Stimulated activated CD4-positive, alpha-beta T cell treated with anti-CD3 and anti-CD28 coated beads, TNF-alpha, amount 100 ng/mL, for 24 hours (primary cell): ENCODE results near the gene CEMIP2.
A peak's percentile ranks its signal among the peaks of the same experiment; 100 is the strongest.
"Not testable (repeated sequence)": the region's sequence is repeated elsewhere in the genome, so short reads cannot be mapped to it uniquely, and the experiment has no call there.

Experiments
- DNase-seq, 3 experiments: peaks; one replicate each; pipeline ENCODE4 v3.0.0-alpha.2; 2020; ENCODE audit warnings: low read depth in 3 of 3

The CEMIP2 gene

DNA sequence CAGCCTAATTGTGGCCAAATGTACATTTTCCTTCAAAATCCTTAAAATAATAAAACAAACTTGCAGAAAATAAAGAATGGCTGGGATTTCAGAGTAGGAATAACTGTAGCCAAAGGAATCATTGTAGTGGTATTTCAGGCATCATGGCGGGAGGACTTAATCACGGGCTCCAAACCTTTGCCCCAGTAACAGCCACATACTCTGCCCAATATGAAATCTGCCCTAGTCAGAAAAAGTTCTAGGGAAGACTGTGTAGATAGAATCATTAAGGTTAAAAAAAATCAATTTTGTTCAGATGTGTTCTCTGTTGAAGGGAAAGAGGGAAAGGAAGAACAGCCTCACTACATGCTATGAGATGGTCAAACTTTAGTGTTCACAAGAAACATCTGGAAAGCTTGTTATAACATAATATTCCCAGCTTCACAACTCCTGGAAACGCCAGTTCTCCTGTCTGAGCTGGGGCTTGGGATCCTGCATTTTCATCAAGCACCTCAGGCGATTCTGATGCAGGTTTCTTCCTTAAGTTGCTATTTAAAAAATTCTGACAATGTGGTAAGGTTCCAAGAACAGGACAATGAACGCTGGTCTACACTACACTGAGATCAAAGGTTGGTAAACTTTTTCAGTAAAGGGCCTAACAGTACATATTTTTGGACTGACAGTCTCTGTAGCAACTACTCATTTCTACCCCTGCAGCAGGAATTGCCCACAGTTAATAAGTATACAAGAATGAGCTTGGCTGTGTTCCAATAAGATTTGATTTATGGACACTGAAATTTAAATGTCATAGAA, 87.9 kb downstream of the CEMIP2 start:
- DNase-seq, result no peak

DNA sequence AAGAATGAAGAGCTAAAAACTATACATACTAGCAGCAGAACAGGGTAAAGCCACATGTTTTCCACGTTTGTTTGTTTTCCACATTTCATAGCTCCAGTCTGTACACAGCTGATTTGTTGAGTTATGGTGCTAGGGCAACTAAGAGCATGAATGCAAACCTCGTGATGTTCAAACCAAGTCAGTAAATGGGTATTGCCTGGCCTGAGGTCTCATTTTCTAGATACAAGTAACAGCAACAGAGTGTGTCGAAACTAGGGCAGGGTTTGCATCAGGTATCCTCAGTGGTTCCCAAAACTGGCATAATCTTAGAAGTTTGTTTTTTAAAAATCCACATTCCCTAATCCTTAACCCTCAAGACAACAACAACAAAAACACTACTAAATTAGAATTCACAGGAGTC, 89.3 kb downstream of the CEMIP2 start:
- no peak for DNase-seq

DNA sequence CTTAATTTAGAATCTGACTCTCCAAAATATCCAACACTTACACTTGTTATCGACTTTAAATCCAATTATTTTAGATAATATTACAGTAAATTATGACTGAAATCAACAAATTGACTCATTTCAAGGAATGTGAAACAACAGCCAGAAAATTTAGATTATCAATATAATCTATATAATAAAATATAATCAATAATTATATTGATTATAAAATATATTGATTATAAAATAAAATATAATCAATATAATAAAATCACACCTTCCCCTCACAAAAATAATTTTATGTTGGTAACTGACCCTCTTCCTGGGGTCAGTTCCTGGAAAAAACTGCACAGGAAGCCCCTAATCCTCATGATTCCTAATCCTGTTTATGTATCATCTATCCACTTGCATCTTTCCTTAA, 91.1 kb downstream of the CEMIP2 start:
- no peak for DNase-seq

DNA sequence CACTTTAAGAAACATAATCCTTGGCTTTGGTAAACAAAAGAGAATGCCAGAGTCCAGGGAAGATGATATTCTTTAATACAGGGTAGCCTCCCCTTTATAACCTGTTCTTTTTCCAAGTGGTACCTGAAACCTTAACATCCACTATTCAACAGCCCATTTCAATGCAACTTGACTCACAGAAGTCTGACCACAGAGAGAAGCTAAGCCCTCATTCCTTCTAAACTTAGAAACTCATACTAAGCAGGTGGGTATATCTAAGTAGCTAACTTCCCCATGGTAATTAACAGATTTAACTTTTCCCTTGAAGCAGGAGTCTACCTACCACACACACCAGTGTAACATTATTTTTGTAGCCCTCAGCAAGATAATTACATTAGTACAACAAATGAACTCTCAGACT, 91.9 kb downstream of the CEMIP2 start:
- DNase-seq, result no peak

DNA sequence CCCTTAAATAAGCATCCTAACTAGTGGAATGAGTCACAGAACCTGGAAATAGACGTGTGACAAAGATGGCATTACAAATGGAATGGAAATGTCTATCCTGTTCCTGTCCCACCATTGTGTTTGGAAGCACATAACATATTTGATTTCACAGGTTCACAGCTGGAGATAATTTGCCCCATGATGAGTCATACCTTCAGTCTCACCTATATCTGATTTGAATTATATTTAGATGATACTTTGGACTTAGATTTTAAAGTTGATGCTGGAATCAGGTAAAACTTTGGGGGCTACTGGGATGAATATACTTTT, 92.5 kb downstream of the CEMIP2 start:
- DNase-seq, result no peak

DNA sequence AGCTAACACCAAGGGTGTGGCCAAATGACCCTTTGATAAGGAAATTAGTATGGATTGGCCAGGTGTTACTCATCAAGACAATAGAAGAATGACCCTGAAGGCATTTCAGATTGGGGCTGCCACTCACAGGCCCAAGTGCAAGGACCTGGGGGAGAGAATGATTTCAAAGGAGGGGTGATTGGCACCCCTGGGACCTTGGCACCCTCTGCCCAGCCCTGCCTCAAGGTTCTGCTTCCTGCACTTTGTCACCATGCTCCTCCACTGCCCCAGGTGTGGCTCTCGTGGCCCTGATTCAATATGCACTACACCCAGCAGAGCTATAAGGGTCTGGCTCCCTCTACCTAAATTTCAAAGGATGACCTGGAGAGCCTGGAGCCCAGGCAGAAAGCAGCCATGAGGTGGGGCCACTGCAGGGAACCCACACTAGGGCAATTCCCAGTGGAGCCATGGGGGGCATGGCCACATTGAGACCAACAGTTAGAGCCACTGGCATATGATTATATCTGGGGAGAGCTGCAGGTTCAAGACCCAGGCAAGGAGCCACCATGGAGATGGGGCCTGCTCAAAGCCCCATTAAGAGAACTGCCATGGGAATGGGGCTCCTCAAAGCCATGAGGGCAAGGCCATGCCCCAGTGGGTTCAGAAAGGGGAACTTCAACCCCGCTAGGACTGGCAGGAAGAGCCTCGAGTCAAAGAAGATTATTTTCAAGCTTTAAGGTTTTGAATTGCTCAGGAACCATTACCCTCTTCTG, 93.0 kb downstream of the CEMIP2 start:
- no peak for DNase-seq

DNA sequence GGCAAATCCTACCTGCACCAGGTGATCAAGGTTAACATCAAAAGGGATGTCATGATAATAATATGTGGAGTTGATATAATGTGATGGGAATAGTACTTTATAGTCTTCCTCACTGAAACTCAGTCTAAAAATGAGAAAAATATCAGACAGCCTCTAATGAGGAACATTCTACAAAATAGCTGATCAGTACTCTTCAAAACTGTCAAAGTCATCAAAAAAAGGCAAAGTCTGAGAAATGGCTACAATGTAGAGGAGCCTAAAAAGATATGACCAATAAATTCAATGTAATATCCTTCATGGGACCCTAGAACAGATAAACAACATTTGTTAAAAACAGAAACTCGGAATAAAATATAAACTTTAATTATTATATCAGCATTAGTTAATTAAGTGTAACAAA, 95.7 kb downstream of the CEMIP2 start:
- no peak for DNase-seq

DNA sequence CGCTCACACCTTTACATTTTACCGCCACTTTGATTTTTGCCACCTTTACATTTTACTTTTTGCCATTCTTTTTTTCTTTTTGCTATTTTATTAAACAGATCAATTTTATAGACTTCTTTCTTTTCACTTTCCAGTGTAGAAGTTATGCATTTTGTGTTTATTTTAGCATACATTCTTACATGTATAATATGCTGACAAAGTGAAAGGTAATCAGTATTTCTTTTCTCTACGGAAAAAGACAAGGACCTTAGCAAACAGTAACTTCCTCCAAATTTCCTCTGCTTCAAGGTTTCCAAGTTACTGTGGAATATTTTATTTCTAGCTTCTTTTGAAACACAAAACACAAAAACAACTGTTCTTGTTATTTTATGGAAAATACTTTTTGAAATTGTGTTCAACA, 97.0 kb downstream of the CEMIP2 start:
- DNase-seq, result no peak

DNA sequence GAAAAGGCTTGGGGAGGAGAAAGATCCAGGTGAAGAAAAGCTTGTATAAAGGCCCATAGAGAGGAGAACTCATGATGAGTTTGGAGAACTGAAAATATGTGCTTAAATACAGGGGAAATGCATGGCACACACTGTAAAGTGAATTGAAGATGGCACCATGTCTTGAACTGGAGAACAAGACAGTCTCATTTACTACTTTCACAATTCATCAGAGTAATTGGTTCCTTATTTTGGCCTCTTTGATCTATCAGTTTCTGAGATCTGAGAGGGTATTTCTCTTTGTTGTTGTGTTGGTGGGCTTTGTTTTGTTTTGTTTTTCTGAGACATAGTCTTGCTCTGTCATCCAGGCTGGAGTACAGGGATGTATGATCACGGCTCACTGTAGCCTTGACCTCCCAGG, 98.2 kb downstream of the CEMIP2 start:
- no peak for DNase-seq

DNA sequence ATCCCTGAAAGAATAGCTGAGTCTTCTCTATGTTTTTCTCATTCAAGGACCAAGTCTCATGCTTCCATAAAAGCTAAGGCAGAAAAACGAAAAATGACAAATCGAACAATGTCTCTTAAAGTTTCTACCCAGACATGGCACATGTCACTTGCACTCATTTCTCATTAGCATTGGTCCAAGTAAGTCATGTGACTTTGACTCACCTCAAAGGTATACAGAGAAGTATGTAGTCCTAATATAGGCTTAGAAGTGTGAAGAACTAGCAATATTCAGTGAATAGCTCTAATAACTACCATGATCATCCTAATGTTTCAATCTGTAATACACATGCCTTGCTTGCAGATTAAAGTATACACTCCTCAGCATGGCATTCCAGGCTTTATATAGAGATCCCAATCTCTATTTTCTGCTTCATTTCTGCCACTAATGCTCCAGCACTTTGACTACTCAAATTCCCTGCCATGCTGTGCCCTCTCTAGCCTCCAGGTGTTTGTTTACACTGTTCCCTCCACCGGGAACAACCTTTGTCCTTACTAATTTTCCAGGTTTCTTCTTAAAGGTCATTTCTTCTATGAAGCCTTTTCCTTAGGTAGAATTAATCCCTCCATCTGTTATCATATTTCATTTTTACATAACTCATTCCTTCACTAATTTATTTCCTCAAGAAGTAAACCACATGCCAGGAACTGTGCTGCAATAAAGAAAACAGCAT, 98.9 kb downstream of the CEMIP2 start:
- DNase-seq, result no peak

DNA sequence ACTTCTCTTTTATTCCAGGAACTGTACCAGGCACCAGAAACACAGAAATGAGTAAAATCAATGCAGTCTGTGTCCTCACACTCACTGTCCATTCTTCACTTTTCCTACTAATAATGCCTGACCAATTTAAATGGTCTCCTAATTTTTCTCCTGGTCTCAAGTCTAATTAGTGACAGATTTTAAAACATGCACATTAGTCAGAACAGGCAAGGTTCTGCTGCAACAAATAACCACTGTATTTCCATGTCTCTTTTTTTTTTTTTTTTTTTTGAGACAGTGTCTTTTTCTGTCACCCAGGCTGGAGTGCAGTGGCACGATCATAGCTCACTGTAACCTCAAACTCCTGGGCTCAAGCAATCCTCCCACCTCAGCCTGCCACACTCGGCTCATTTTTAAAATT, 99.6 kb downstream of the CEMIP2 start:
- no peak for DNase-seq

DNA sequence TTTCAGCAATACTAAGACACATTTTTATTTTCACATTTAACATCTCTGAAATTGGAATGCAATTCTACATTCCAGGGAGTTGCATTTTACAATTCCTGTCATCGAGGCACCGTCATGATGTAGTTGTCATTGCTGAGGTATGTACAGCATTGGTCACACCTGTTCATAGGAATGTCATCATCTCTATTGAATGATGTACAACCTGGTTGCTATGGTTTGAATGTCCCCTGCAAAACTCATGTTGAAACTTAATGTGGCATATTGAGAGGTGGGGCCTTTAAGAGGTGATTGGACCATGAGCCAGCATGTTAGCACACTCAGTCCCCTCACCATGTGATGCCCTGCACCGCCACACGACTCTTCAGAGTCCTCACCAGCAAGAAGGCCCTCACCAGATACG, 103.1 kb downstream of the CEMIP2 start:
- DNase-seq, result no peak

DNA sequence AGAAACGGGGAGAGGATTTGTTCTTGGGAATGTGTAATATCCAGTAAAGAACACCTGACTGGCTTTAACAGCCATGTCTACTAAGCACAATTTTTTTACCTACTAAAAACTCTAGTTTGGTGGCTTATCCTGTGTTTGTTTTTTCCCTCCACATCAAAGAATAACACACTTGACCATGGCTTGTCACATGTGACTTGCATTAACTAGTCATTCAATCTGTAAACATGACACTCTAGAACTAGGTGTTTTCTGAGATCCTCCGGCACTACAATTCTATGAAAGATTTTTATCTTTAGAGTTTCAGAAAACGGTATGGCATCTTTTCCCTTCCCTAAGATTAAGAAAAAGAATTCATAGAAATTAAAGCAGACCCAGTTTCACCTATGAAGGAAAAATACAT, 103.7 kb downstream of the CEMIP2 start:
- no peak for DNase-seq

DNA sequence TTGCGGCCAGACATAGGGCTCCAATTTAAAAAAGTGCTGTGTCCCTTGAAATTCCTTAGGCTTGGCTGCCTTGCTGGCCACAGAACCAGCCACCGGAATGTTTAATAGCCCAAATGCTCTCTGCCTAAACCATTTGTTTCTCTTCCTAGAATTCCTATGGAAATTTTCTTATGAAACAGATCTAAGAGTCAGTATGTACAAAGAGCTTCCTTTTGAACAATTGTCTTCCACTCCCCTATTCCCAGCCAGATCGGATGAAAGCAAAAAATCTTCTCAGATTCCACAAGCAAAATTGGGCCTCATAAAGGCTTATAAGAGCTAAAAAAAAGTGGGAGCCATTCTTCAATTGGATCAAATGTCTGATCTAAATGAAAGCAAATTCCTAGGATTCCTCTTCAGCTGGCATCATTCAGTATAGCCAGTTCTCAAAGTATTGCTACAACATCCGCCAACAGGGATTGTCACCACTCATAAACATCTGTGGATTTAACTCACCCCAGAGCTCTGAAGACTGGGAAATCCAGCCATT, 104.3 kb downstream of the CEMIP2 start:
- no peak for DNase-seq

DNA sequence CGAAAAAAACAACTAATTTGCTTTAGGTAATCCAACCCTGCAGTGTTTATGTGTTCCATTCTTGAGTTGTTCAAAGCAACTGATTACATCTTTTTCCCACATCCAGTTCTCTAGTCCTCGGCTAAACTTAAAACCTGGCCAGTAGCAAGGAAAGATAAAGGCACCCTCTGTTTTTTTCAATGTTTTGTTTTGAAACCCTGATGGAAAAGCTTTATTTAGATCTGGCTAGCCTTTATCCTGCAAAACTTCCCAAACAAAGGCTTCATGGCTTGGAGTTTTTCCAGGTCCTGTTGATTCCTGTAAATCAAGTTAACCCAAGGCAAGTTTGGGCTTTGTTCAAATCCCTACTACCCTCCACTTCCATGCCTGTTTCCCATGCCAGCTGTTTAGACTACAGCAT, 105.1 kb downstream of the CEMIP2 start:
- no peak for DNase-seq

DNA sequence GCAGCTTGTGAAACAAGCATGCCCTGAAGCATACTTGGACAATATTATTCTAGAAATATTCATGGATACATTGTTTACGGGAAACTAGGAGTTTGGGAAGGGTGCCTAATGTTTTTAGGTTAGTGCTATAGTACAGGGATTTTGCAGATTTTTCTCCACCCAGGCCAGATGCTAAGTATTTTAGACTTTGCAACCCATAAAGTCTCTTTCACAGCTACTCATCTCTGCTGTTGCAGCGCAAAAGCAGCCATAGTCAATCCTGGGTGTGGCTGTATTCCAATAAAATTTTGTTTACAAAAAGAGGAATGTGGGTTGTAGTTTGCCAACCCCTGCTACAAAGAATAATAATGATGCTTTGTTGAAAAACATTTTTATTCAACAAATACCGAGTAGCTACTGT, 106.2 kb downstream of the CEMIP2 start:
- DNase-seq, result no peak

DNA sequence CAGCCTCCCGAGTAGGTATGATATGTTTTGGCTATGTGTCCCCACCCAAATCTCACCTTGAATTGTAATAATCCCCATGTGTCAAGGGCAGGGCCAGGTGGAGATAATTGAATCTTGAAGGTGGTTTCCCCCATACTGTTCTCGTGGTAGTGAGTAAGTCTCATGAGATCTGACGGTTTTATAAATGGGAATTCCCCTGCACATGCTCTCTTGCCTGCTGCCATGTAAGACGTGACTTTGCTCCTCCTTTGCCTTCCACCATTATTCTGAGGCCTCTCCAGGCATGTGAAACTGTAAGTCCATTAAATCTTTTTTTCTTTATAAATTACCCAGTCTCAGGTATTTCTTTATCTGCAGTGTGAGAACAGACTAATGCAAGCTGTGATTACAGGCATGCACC, 111.0 kb downstream of the CEMIP2 start:
- not testable (repeated sequence) for DNase-seq

DNA sequence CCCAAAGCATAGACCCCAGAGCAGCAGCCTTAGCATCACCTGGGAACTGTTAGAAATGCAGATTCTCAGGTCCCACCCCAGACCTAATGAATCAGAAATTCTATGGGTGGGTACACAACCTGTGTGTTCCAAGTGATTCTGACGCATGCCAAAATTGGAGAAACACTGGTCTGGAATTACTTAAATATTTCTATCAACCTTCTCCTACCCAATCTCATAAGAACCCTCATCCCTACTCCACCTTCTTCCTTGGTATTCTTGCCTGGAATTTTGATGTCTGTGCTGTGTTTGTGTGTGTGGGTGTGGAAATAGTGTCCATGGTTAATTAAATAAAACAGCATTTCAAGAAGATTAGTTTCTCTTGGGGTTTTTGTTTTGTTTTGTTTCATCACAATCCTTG, 111.8 kb downstream of the CEMIP2 start:
- no peak for DNase-seq

DNA sequence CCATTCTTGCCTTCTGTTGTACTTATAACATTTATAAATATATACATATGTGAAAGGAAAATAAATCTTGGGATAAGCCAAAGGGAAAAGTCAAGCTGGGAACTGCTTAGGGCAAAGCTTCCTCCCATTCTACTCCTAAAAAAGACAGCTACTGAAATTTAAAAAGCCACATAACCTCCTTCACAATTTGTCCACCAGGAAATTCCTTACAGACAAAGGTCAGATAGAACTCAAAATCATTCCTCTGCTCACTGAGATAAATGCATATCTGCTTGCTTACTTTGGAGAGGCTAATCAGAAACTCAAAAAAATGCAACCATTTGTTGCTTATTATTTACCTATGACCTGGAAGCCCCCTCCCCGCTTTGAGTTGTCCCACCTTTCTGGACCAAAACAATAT, 112.5 kb downstream of the CEMIP2 start:
- no peak for DNase-seq

DNA sequence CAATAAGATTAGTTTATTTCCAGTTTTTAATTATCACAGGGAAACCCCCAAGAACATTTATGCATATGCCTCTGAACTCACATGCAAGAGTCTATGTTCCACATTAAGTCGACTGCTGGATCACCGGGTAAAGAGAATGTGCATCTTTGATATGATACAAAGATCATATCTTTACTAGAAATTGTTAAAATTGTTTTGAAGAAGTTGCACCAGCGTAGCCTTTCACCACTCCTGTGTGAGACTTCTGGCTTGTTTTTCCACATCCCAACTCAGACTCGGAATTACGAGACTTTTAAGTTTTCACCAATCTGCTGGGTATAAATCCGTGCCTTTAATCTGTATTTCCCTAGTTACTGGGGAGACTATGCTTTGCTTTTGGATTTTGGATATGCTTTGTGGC, 113.2 kb downstream of the CEMIP2 start:
- DNase-seq, result no peak

DNA sequence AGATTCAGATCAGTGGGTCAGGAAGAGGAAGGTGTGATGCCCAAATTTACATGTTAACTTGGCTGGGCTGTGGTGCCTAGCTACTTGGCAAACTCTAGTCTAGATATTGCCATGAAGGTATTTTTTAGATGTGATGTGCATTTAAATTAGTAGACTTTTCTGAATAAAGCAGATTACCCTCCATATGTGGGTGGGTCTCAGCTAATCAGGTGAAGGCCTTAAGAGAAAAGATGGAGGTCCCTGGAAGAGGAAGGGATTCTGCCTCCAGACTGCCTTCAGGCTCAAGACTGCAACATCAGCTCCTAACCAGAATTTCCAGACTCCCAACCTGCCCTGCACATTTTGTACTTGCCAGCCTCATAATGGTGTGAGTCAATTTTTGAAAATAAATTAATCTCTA, 115.8 kb downstream of the CEMIP2 start:
- no peak for DNase-seq

DNA sequence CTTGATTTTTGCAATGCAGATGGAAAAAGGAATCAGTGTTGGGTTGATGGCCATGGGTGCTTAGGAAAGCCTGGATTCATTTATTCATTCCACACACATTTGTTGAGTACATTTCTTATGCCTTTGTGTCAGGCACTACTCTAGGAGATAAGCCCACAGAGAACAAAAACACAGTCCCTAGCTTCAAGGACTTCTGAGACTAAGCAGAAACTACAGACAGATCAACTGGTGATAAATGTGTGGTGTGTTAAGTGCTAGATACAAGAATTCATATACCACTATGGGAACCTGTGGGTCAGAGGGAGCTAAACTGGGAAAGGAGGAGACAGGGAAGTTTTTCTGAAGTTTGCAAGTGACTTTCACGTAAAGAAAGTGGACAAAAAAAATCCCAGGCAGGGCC, 119.9 kb downstream of the CEMIP2 start:
- no peak for DNase-seq

DNA sequence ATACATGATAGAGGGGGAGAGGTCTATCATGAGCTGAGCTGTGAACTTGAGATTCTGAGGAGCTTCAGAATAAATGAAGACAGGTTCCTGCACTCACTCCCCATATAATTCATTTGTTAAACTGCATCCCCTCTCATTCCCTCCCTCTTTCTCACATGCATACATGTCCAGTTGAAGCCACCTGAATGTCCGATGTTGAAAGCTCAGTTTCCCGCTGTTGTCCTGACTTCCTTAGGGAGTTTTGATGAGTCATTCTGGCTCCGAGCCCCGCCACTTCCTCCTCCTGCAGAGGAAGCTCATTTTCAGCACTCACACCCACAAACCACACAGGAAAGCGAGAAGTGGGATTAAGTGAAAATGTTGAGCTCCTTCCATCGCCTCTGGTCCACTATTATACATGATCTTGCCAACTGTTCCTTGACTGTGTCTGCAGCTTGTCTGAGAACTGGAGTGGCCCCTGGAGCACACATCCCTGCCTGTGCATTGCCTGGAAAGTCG, 121.2 kb downstream of the CEMIP2 start:
- peak in 1 of 3 experiments; percentile 1 for DNase-seq
